NCI-H748 treated with DMSO at 0.1 percent for 48 hours (cell line): ENCODE results near the gene ASTN1.
A peak's percentile ranks its signal among the peaks of the same experiment; 100 is the strongest.

Source experiments
- DNase-seq: peaks from one replicate; lab custom pipeline; 2025; lab: John Stamatoyannopoulos, UW

ASTN1 gene

DNA sequence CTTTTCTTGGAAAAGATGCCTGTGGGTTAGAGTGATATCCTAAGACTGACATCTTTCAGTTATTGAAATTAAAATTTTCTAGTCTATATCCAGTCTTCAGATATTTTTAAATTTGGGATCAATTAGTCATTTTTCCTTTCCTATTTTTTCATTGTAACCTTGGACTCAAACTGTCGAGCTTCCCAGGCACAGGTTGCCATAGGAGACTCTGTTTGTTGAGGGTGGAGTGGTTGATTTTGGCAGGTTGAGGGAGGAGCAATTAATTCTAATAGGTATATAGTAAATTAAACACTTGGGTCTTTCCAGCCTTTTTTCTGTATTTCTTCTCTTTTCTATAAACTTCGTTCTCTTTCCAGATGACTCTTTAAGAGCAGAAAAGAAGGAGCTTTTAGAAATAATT, 326.8 kb downstream of the ASTN1 start:
- peak; percentile 59 for DNase-seq

DNA sequence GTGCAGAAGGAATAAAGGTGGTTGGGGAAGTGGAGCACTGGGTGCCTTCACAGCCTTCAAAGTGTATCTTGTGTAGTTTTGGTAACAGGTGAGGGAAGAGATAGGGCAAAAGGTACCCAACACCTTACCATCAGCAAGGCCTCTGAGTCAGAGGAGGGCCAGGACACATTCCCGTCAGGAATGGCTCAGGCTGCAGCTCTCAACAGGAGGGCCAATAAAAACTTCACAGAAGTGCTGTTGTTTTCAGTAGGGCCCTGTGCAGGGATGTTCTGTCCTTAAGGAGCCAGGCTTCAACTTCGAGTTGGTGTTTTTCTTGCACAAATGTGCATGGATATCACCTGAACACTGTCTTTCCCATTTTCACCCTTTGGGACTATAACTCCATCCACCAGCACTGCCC, 333.4 kb downstream of the ASTN1 start:
- no peak for DNase-seq

GRCh38 chr1:176829261-176829660, 335.3 kb downstream of the ASTN1 start:
- no peak for DNase-seq

DNA sequence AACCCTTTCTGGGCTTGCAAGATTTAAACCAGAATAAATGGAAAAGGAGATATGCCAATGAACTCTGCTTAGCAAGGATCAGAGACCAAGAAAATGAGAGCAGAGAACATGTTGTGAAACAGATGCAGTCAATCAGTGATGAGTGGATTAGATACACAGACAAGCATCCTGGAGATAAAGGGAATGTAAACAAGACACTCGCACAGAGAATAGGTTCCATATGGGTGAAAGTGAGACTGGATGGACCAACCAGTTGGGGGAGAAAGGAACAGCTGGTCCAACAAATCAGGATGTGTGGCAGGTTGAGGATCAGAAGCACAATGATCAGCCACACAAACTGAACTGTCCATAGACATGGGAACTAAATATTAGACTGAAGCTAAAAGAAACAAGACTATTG, 338.2 kb downstream of the ASTN1 start:
- peak; percentile 45 for DNase-seq

DNA sequence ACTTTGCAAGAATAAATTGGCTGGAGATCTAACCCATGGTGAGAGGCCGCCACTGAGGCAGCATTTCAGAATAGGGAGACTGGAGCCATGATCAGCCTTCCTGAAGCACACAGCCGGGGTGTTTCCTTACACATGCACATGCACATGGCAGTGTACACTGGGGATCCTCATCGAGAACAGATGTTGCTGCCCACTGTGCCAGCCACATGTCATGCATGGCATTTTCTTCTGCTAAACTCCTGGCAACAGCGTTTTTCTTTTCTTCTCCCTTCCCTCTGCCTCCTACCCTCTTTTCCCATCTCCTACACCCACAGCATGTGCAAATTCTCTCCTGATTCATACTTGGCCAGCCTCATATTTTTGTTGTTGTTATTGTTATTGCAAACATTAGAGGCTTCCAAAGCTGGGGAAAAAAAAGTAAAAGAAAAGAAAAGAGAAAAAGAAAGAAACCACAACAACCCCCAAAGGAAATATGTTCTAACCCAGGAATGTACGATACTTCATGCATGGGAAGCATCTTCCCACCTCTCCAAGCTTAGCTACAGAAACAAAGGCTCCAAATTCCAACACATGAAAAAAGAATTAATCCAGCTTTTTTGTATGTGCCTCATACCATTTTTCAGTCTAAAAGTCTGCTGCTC, 344.0 kb downstream of the ASTN1 start:
- no peak for DNase-seq

- no peak for DNase-seq
Measured at GRCh38 chr1:176816232-176816631, 348.3 kb downstream of the ASTN1 start.

DNA sequence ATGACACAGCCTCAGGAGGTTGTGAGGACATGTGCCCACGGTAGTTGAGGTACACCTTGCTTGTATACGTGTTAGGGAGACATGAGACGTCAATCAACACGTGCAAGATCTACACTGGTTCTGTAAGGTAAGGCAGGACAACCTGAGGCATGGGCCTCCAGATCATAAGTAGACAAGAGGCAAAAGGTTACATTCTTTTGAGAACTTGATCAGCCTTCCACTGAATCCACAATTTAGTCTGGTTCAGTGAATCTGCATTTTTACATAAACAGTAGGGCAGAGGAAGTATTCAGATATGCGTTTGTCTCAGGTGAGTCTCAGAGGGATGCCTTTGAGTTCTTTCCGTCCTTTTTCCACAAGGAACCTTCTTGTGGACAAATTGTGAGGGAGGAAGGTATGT, 348.9 kb downstream of the ASTN1 start:
- no peak for DNase-seq

- no peak for DNase-seq
Measured at GRCh38 chr1:176811511-176812288, 352.8 kb downstream of the ASTN1 start.

DNA sequence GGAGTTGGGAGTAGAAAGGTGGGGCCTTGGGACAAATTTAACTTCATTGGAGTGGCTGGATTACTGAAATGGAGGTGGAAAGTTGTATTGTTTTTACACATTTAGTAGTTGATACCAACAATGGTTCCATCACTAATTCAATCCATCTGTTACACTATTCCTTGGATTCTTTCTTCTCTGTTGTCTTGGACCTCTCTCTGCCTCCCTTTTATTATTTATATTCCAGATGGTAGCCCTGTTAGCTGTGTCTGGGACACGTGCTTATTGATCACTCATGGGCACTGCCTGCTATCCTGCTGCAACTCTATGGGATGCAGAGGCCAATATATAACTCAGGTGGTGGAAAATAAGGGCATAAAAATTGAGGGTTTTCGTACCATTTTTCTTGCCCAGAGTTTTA, 355.2 kb downstream of the ASTN1 start:
- no peak for DNase-seq
